ENCODE results near the gene PHAX. TPM values are rescaled to one million over a fixed set of nuclear protein-coding genes. Genes with fewer than 3 reads are reported as not detected.

PHAX gene
- total RNA-seq, 1 donor from 2014 or later, result 44.7 TPM

DNA sequence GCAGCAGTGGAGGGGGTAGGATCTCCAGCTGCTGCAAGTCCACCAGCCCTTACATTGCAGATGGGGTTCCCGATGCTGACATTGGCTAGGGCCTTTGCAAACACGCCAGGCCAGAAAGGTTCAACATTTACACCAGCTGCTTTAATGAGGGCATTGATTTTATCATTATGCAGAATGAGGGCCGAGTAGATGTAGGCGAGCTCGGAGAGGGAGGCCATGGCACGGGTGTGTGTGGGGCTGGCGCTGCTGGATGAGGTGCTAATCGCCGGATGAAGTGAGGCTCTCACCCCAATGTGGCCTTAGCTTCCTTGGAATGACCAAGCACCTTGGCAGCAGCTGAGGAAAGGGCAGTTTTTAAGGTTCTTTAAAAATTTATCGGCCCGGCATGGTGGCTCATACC is 27.4 kb downstream of the PHAX start:
- TF ChIP-seq POLR2AphosphoS5 (IDR thresholded peaks at IDR 0.05; ENCODE audit: insufficient read depth in 1 of 2, low read depth in 1 of 2) (no peak), POLR2A (IDR thresholded peaks at IDR 0.05) (no peak)
- TF ChIP-seq, protein P1, sequence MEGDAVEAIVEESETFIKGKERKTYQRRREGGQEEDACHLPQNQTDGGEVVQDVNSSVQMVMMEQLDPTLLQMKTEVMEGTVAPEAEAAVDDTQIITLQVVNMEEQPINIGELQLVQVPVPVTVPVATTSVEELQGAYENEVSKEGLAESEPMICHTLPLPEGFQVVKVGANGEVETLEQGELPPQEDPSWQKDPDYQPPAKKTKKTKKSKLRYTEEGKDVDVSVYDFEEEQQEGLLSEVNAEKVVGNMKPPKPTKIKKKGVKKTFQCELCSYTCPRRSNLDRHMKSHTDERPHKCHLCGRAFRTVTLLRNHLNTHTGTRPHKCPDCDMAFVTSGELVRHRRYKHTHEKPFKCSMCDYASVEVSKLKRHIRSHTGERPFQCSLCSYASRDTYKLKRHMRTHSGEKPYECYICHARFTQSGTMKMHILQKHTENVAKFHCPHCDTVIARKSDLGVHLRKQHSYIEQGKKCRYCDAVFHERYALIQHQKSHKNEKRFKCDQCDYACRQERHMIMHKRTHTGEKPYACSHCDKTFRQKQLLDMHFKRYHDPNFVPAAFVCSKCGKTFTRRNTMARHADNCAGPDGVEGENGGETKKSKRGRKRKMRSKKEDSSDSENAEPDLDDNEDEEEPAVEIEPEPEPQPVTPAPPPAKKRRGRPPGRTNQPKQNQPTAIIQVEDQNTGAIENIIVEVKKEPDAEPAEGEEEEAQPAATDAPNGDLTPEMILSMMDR (IDR thresholded peaks at IDR 0.05), result no peak

DNA sequence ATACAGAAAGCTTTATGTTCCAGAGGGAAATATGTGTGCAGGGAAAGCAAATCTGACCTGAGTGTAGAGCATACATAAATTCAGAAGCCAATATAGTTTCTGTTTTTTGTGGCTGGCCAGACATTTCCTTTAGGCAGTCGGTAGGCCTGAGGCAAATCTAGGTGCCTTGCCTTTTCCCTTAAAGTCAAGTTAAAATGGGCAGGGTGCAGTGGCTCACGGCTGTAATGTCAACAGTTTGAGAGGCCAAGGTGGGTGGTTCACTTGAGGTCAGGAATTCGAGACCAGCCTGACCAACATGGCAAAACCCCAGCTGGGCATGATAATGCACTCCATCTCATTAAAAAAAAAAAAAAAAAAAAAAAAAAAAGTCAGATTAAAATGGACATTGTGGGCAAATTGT is 31.2 kb downstream of the PHAX start:
- no peaks in the 10 kb centered on the region for H3K4me1 ChIP-seq
- H3K9me3 ChIP-seq, result no peaks in the 10 kb centered on the region
- no peak for DNase-seq (ENCODE audit: extremely low spot score in 2 of 2)
- intact Hi-C loops (cut with DNase I), result no loop called here
- H3K4me3 ChIP-seq, result no peak overlapping the region
- H3K27me3 ChIP-seq, result no peaks in the 10 kb centered on the region
- no peak overlapping the region for H3K27ac ChIP-seq
- TF ChIP-seq, protein P1 (IDR thresholded peaks at IDR 0.05), result no peak
- no peak for TF ChIP-seq POLR2AphosphoS5 (IDR thresholded peaks at IDR 0.05; ENCODE audit: insufficient read depth in 1 of 2, low read depth in 1 of 2)
- TF ChIP-seq POLR2A (IDR thresholded peaks at IDR 0.05), result no peak
- peaks cover 0 to 6% of the 10 kb centered on the region in 2 donors for H3K36me3 ChIP-seq

More for the DNA sequence above, 27.4 kb downstream of the PHAX start:
- H3K27ac ChIP-seq, result no peak overlapping the region
- intact Hi-C loops (cut with DNase I), result no loop called here
- H3K9me3 ChIP-seq, result no peaks in the 10 kb centered on the region
- DNase-seq (ENCODE audit: extremely low spot score in 2 of 2), result no peak
- H3K4me1 ChIP-seq, result peaks cover 5% of the 10 kb centered on the region
- H3K27me3 ChIP-seq, result no peaks in the 10 kb centered on the region
- no peak overlapping the region for H3K4me3 ChIP-seq
- H3K36me3 ChIP-seq, result peaks cover 0 to 29% of the 10 kb centered on the region in 2 donors

DNA sequence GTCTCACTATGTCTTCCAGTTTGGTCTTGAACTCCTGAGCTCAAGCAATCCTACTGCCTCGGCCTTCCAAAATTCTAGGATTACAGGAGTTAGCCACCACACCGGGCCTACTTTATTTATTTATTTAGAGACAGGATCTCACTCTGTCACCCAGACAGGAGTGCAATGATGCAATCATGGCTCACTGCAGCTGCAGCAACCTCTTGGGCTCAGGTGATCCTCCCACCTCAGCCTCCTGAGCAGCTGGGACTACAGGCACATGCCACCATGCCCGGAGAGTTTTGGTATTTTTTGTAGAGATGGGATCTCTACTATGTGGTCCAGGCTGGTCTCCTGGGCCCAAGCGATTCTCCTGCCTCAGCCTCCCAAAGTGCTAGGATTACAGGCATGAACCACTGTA is 32.8 kb downstream of the PHAX start:
- TF ChIP-seq, protein P1 (IDR thresholded peaks at IDR 0.05), result no peak
- TF ChIP-seq POLR2A (IDR thresholded peaks at IDR 0.05), result no peak
- H3K27me3 ChIP-seq, result no peaks in the 10 kb centered on the region
- no peaks in the 10 kb centered on the region for H3K9me3 ChIP-seq
- no peak overlapping the region for H3K4me3 ChIP-seq
- intact Hi-C loops (cut with DNase I), result no loop called here
- no peaks in the 10 kb centered on the region for H3K4me1 ChIP-seq
- DNase-seq (ENCODE audit: extremely low spot score in 2 of 2), result no peak
- no peaks in the 10 kb centered on the region for H3K36me3 ChIP-seq
- H3K27ac ChIP-seq, result no peak overlapping the region

DNA sequence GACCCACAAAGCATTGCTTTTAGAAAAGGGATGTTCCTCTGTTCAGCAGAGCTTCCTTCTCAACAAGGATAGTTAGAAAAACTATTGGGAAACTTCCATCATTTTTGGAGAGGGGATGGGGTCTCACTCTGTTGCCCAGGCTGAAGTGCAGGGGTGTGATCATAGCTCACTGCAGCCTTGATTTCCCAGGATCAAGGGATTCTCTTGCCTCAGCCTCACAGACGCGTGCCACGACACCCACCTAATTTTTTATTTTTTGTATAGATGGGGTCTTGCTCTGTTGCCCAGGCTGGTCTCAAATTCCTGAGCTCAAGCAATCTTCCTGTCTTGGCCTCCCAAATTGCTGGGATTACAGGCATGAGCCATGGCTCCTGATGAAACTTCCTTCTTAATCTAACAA is 34.8 kb downstream of the PHAX start:
- no peaks in the 10 kb centered on the region for H3K9me3 ChIP-seq
- no peaks in the 10 kb centered on the region for H3K27me3 ChIP-seq
- no peak for DNase-seq (ENCODE audit: extremely low spot score in 2 of 2)
- intact Hi-C loops (cut with DNase I), result no loop called here
- H3K4me3 ChIP-seq, result no peak overlapping the region
- no peaks in the 10 kb centered on the region for H3K36me3 ChIP-seq
- no peaks in the 10 kb centered on the region for H3K4me1 ChIP-seq
- TF ChIP-seq, protein P1 (IDR thresholded peaks at IDR 0.05), result no peak
- TF ChIP-seq POLR2A (IDR thresholded peaks at IDR 0.05), result no peak
- no peak for TF ChIP-seq POLR2AphosphoS5 (IDR thresholded peaks at IDR 0.05; ENCODE audit: insufficient read depth in 1 of 2, low read depth in 1 of 2)
- no peak overlapping the region for H3K27ac ChIP-seq

DNA sequence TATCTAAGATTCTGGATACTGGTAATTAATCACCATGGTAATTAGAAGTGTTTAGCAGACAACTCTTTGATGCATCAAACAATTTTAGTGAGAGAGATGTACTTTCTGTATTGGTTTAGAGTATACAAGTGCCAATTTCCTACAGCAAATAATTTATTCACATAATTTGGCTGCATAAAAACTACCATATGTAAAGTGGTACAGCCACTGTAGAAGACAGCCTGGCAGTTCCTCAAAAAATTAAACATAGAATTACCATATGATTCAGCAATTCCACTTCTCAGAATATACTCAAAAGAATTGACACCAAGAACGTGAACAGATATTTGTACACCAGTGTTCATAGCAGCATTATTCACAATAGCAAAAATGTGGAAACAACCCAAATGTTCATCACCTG is 36.2 kb downstream of the PHAX start:
- TF ChIP-seq, protein P1 (IDR thresholded peaks at IDR 0.05), result no peak
- TF ChIP-seq POLR2AphosphoS5 (IDR thresholded peaks at IDR 0.05; ENCODE audit: insufficient read depth in 1 of 2, low read depth in 1 of 2), result no peak
- no peak for TF ChIP-seq POLR2A (IDR thresholded peaks at IDR 0.05)
- intact Hi-C loops (cut with DNase I), result no loop called here
- Histone ChIP-seq H3K36me3 (no peaks in the 10 kb centered on the region), H3K9me3 (no peaks in the 10 kb centered on the region), H3K27me3 (no peaks in the 10 kb centered on the region), H3K4me3 (no peak overlapping the region), H3K27ac (no peak overlapping the region), H3K4me1 (no peaks in the 10 kb centered on the region)
- DNase-seq (ENCODE audit: extremely low spot score in 2 of 2), result no peak
